ENCODE measurements around the gene CAVIN4. TPM values are rescaled to one million over a fixed set of nuclear protein-coding genes. Genes with fewer than 3 reads are reported as not detected.

CAVIN4 gene, protein sequence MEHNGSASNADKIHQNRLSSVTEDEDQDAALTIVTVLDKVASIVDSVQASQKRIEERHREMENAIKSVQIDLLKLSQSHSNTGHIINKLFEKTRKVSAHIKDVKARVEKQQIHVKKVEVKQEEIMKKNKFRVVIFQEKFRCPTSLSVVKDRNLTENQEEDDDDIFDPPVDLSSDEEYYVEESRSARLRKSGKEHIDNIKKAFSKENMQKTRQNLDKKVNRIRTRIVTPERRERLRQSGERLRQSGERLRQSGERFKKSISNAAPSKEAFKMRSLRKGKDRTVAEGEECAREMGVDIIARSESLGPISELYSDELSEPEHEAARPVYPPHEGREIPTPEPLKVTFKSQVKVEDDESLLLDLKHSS
- 0.59 TPM for total RNA-seq (2021; ENCODE audit: unreplicated experiment)
- 0.14 and 0.26 TPM in 2 replicates for polyA plus RNA-seq (2012)
- Bru-seq, nascent RNA, result percentile 53 among the genes with signal in this experiment
- percentile 53 among the genes with signal in this experiment for BruChase-seq, experiment 1, labeled RNA remaining after a 6-hour chase
- BruChase-seq, experiment 2, labeled RNA remaining after a 2-hour chase, result percentile 53 among the genes with signal in this experiment
- long read RNA-seq, result 0 reads

DNA sequence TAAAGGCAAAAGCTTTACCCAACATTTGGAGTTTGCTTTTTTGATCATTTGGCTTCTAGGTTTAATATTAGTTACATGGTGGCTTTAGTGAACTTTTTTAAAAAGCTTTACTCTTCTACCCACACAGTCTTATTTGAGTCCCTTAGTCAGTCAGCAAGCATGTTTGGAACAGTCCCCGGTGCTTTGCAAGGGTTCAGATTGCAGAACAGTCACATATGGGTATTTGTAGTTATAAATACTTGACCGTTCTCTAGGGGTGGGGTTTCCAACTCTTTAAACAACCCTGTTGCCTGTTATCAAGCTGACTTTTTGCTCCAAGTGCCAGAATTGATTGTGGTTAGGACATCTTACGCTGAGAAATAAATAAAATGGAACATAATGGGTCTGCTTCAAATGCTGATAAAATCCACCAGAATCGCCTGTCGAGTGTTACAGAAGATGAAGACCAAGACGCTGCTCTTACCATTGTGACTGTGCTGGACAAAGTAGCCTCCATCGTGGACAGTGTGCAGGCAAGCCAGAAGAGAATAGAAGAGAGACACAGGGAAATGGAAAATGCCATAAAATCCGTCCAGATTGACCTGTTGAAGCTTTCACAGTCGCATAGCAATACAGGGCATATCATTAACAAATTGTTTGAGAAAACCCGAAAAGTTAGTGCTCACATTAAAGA, at the start of gene CAVIN4:
TSS of gene CAVIN4 (plus strand) at position 304 of the 673 bp plus-strand sequence. CDS start at position 369, 65 bp downstream.
- Histone ChIP-seq H3K4me1 (ENCODE audit: control insufficient read depth in 1 of 2, insufficient read depth in 2 of 2, low read length in 2 of 2) (peaks cover 0 to 9% of the 10 kb centered on the region in 2 experiments; a peak in 1 of 4 replicates), H3K27ac (ENCODE audit: low read depth, low read length) (no peak within 1 kb of the TSS), H3K9me3 (ENCODE audit: control insufficient read depth in 1 of 2, insufficient read depth in 1 of 2, low read depth in 1 of 2, low read length in 2 of 2) (no peaks in the 10 kb centered on the region), H2AFZ (ENCODE audit: low read depth, low read length, poor library complexity, severe bottlenecking) (no peak within 1 kb of the TSS), H4K20me1 (ENCODE audit: insufficient read depth) (no peaks in the 10 kb centered on the region), H3K4me2 (ENCODE audit: low read length) (no peak within 1 kb of the TSS), H3K9me2 (ENCODE audit: insufficient read depth) (no peaks in the 10 kb centered on the region), H3K79me2 (ENCODE audit: insufficient read depth, low read length) (no peaks in the 10 kb centered on the region), H3K36me3 (ENCODE audit: control insufficient read depth in 1 of 2, insufficient read depth in 2 of 2, low read length in 2 of 2) (no peaks in the 10 kb centered on the region), H3K9ac (ENCODE audit: low read length) (no peak within 1 kb of the TSS), H3K27me3 (ENCODE audit: insufficient read depth, low read length) (no peaks in the 10 kb centered on the region), H3K4me3 (replicated peaks in 1 of 2; ENCODE audit: low read depth in 1 of 2, low read length in 2 of 2) (no peak within 1 kb of the TSS)
- ATAC-seq, result no peak
- POLR2A ChIA-PET, result no interaction called here
- RAD21 ChIA-PET (ENCODE audit: low non-redundant PET in 1 of 2, low total read pairs in 2 of 2, uncharacterized antibody in 2 of 2, unreplicated experiment in 2 of 2), result no interaction called here
- CTCF ChIA-PET, result no interaction called here
- no peak for DNase-seq (ENCODE audit: low read depth, low spot score)
- no peak for TF ChIP-seq EGR1 (IDR thresholded peaks at IDR 0.05; ENCODE audit: low read depth)
- TF ChIP-seq CEBPB (IDR thresholded peaks at IDR 0.05; ENCODE audit: low read depth), result no peak
- TF ChIP-seq MAX (IDR thresholded peaks at IDR 0.05), result no peak
- TF ChIP-seq YY1 (IDR thresholded peaks at IDR 0.05; ENCODE audit: extremely low read depth, insufficient replicate concordance, low read depth, low read length), result no peak
- no peak for TF ChIP-seq ZFX (IDR thresholded peaks at IDR 0.05)
- TF ChIP-seq ATF3 (IDR thresholded peaks at IDR 0.05), result no peak
- TF ChIP-seq JUND (IDR thresholded peaks at IDR 0.05), result no peak
- no peak for TF ChIP-seq POLR2A (IDR thresholded peaks at IDR 0.05; ENCODE audit: borderline replicate concordance, extremely low read depth, insufficient read depth, insufficient read length)
- no peak for TF ChIP-seq ZBTB33 (IDR thresholded peaks at IDR 0.05; ENCODE audit: extremely low read depth, insufficient replicate concordance, low read length)
- no peak for TF ChIP-seq EZH2phosphoT487 (IDR thresholded peaks at IDR 0.05; ENCODE audit: borderline replicate concordance)
- no peak for TF ChIP-seq SIN3A (IDR thresholded peaks at IDR 0.05; ENCODE audit: low read depth)
- intact Hi-C loops (cut with micrococcal nuclease), result no loop called here
- no TSS peak for BruUV-seq (replicated peaks)

All from HCT116 (cell line).